Vagina (tissue), 2 donors: ENCODE data around the gene LRP2. TPM values are rescaled to one million over a fixed set of nuclear protein-coding genes. Genes with fewer than 3 reads are reported as not detected.

Experiments used
- DNase-seq, 2 donors: peaks; one replicate each; pipeline ENCODE4 v3.0.0-alpha.2; 2017; ENCODE audit errors: extremely low spot score in 2 of 2
- H3K27ac ChIP-seq: fragments of 200-600 bp; sonication (generic); one replicate; pipeline ENCODE4 v1.5.1; 2019
- H3K27me3 ChIP-seq: fragments of 200-600 bp; sonication (generic); one replicate; pipeline ENCODE4 v1.5.1; 2019
- H3K36me3 ChIP-seq, 2 donors: fragments of 200-600 bp; sonication (generic); one replicate each; pipeline ENCODE4 v1.5.1; 2017 to 2019
- H3K4me1 ChIP-seq: fragments of 200-600 bp; sonication (generic); one replicate; pipeline ENCODE4 v1.5.1; 2019
- H3K4me3 ChIP-seq, 2 donors: fragments of 200-600 bp; sonication (generic); 1 replicate in 1 of 2; 2 replicates in 1 of 2; pipeline ENCODE4 v1.5.1; 2016 to 2019
- H3K9me3 ChIP-seq: fragments of 200-600 bp; sonication (generic); one replicate; pipeline ENCODE4 v1.5.1; 2019
- POLR2A ChIP-seq, 2 donors: fragments of 450-650 bp; IDR thresholded peaks; one replicate each; pipeline ENCODE4 v1.6.1; 2017; ENCODE audit warnings: antibody characterized with exemption in 2 of 2, mild to moderate bottlenecking in 2 of 2, moderate library complexity in 2 of 2
- POLR2AphosphoS5 ChIP-seq, 2 donors: sonication (generic); formaldehyde crosslinking; IDR thresholded peaks; one replicate each; pipeline ENCODE4 v1.9.0; 2017; ENCODE audit warnings: antibody characterized with exemption in 2 of 2, mild to moderate bottlenecking in 2 of 2, low read depth in 1 of 2; ENCODE audit not compliant: insufficient read depth in 1 of 2
- intact Hi-C: fragments of 100-400 bp; cut with DNase I; formaldehyde crosslinking; loops from one replicate; pipeline ENCODE4 v1.15.1; 2023
- total RNA-seq: library from RNA; depleted of rRNA; stranded (reverse); fragments of >200 nt; gene quantifications from one replicate; pipeline ENCODE4 v1.2.3, GENCODE V29; 2016
- TF ChIP-seq, protein P1 (sequence below), 3 experiments: fragments of 450-650 bp in 2 of 3; fragments of 200-600 bp in 1 of 3; sonication (generic) in 1 of 3; IDR thresholded peaks; one replicate each; pipeline ENCODE4 v1.5.1; 2017 to 2019; ENCODE audit warnings: antibody characterized with exemption in 3 of 3, mild to moderate bottlenecking in 2 of 3, moderate library complexity in 2 of 3

The LRP2 gene
- total RNA-seq, 1 donor from 2014 or later = not detected

DNA sequence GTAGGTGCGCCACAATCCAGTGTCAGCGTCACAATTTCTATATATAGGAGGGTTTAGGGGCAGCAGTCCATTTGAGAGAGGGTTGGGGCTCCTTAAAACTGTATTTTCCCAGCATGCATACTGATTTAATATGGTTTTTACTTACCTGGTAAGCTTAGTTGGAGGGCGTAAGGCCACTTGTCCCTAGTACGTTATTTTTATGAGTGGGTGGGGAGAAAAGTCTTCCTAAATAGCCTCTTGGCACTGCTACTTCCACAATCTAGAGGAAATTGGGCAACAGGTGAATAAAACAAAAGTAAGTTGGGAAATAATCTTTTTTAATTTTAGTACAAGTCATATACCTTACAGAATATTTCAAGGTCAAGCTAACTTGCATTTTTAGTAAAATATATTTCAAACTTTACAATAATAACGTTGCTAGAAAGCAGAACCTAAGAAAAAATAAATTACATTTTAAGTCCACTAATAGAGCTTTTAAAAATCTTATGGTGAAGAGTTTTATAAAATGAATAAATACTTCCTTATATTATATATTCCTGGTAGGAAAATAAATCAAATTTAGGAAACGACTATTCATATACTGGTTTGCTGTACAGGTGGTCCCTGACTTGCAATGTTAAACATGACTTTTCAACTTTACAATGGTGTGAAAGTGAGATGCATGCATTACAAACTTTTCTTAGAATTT lies 272.1 kb downstream of the LRP2 start:
- intact Hi-C loops = no loop called here

DNA sequence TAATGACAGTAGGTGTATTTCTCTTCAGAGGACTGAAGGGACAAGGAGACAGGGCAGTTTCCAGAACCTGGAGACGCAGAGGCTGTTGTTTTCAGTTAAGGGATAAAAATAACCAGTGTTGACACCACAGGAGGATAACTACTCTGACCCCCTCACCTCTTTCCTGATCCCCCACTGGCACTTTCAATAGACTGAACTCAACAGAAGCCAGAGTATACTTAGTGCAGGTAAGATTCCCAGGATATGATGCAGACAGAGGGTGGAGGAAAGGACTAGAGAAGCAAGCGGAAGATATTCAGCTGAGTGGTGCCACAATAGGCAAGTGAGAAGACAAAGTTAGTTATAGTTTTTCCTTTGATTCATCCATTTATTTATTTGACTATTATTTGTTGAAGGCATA lies 273.2 kb downstream of the LRP2 start:
- H3K27me3 ChIP-seq = no peaks in the 10 kb centered on the region
- no peak for TF ChIP-seq POLR2A (IDR thresholded peaks at IDR 0.05)
- no peak for TF ChIP-seq POLR2AphosphoS5 (IDR thresholded peaks at IDR 0.05; ENCODE audit: insufficient read depth in 1 of 2, low read depth in 1 of 2)
- TF ChIP-seq, protein P1, sequence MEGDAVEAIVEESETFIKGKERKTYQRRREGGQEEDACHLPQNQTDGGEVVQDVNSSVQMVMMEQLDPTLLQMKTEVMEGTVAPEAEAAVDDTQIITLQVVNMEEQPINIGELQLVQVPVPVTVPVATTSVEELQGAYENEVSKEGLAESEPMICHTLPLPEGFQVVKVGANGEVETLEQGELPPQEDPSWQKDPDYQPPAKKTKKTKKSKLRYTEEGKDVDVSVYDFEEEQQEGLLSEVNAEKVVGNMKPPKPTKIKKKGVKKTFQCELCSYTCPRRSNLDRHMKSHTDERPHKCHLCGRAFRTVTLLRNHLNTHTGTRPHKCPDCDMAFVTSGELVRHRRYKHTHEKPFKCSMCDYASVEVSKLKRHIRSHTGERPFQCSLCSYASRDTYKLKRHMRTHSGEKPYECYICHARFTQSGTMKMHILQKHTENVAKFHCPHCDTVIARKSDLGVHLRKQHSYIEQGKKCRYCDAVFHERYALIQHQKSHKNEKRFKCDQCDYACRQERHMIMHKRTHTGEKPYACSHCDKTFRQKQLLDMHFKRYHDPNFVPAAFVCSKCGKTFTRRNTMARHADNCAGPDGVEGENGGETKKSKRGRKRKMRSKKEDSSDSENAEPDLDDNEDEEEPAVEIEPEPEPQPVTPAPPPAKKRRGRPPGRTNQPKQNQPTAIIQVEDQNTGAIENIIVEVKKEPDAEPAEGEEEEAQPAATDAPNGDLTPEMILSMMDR (IDR thresholded peaks at IDR 0.05) = no peak
- no peak for DNase-seq

More for the DNA sequence above, 272.1 kb downstream of the LRP2 start:
- Histone ChIP-seq H3K27me3 (no peaks in the 10 kb centered on the region), H3K36me3 (no peaks in the 10 kb centered on the region), H3K27ac (no peak overlapping the region), H3K4me1 (no peaks in the 10 kb centered on the region), H3K4me3 (no peak overlapping the region), H3K9me3 (no peaks in the 10 kb centered on the region)
- DNase-seq = no peak
- TF ChIP-seq POLR2A (IDR thresholded peaks at IDR 0.05) = no peak

DNA sequence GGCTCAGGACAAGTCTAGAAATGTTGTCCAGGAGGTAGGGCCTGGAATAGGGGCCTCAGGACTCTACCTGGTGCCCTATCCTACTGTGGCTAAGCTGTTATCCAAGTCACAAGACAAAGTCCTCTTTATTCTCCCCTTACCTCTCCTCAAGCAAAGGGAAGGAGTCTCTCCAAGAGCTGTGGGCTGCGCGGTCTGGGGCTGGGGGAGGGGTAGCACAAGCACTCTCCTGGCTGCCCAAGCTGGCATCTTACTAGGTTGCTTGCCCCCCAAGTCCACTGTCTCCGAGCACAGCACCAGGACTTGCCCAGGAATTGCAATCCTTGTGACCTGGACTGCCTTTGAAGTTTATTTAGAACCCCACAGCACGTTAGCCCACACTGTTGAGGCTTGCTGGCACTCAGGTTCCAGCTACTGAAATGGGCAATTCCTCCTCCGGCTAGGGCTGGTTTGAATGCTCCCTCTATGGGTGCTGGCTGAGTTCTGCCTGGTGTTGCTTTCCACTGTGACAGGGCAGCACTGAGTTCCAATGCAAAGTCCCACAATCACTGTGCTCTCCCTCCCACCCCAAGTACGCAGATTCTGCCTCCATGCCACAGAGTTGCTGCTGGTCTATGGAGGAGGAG lies 274.5 kb downstream of the LRP2 start:
- intact Hi-C loops = no loop called here
- DNase-seq = no peak

More for the DNA sequence above, 273.2 kb downstream of the LRP2 start:
- H3K36me3 ChIP-seq = no peaks in the 10 kb centered on the region
- intact Hi-C loops = no loop called here
- no peak overlapping the region for H3K4me3 ChIP-seq
- no peak overlapping the region for H3K27ac ChIP-seq
- H3K4me1 ChIP-seq = no peaks in the 10 kb centered on the region
- H3K9me3 ChIP-seq = no peaks in the 10 kb centered on the region

DNA sequence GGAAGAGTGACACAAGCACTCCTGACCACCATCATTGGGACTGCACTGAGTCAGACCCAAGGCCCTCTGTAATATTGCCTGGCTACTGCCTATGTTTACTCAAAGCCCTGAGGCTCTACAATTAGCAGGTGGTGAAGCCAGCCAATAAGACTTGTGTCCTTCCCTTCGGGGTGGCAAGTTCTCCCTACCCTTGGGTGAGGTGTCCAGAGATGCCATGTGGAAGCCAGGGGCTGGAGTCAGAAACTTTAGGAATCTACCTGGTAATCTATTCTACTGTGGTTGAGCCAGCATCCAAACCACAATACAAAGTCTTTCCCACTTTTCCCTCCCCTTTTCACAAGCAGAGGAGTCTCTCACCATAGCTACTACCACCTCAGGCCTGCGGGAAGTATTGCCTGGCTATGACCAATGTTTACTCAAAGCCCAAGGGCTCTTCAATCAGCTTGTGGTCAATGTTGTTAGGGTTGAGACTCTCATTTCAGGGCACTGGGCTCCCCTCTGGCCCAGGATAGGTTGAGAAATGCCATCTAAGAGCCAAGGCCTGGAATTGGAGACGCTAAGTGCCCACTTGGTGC lies 275.4 kb downstream of the LRP2 start:
- no peak for DNase-seq
- intact Hi-C loops = no loop called here
- no peaks in the 10 kb centered on the region for H3K4me1 ChIP-seq

More for the DNA sequence above, 274.5 kb downstream of the LRP2 start:
- Histone ChIP-seq H3K4me1 (no peaks in the 10 kb centered on the region), H3K27ac (no peak overlapping the region), H3K4me3 (no peak overlapping the region), H3K36me3 (no peaks in the 10 kb centered on the region), H3K9me3 (no peaks in the 10 kb centered on the region), H3K27me3 (no peaks in the 10 kb centered on the region)
- TF ChIP-seq, protein P1 (IDR thresholded peaks at IDR 0.05) = no peak
- TF ChIP-seq POLR2A (IDR thresholded peaks at IDR 0.05) = no peak
- TF ChIP-seq POLR2AphosphoS5 (IDR thresholded peaks at IDR 0.05; ENCODE audit: insufficient read depth in 1 of 2, low read depth in 1 of 2) = no peak

DNA sequence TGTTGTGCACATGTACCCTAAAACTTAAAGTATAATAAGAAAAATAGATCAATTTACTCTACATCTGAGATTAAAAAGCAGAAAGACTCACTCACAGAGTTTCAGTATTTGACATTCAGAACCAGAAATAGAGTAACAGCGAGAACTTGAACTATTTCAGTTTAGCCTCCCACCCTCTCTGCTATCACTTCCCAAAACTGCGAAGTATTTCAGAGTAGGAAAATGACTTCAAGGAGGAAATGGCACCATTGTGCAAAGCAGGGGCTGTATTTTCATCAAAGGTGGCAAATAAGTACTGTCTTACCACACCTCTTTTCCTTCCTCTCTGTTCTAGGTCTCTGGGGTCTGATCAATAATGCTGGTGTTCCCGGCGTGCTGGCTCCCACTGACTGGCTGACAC lies 279.3 kb downstream of the LRP2 start:
- no peak overlapping the region for H3K4me3 ChIP-seq
- TF ChIP-seq, protein P1 (IDR thresholded peaks at IDR 0.05) = no peak
- TF ChIP-seq POLR2A (IDR thresholded peaks at IDR 0.05) = no peak
- TF ChIP-seq POLR2AphosphoS5 (IDR thresholded peaks at IDR 0.05; ENCODE audit: insufficient read depth in 1 of 2, low read depth in 1 of 2) = no peak
- no peaks in the 10 kb centered on the region for H3K27me3 ChIP-seq
- H3K36me3 ChIP-seq = no peaks in the 10 kb centered on the region
- no peak overlapping the region for H3K27ac ChIP-seq
- H3K4me1 ChIP-seq = no peaks in the 10 kb centered on the region
- intact Hi-C loops = no loop called here
- DNase-seq = no peak
- H3K9me3 ChIP-seq = no peaks in the 10 kb centered on the region

More for the DNA sequence above, 275.4 kb downstream of the LRP2 start:
- no peaks in the 10 kb centered on the region for H3K9me3 ChIP-seq
- no peak overlapping the region for H3K27ac ChIP-seq
- no peaks in the 10 kb centered on the region for H3K36me3 ChIP-seq
- no peaks in the 10 kb centered on the region for H3K27me3 ChIP-seq
- TF ChIP-seq POLR2A (IDR thresholded peaks at IDR 0.05) = no peak
- TF ChIP-seq, protein P1 (IDR thresholded peaks at IDR 0.05) = no peak
- no peak for TF ChIP-seq POLR2AphosphoS5 (IDR thresholded peaks at IDR 0.05; ENCODE audit: insufficient read depth in 1 of 2, low read depth in 1 of 2)
- H3K4me3 ChIP-seq = no peak overlapping the region
